Right ventricle myocardium superior (tissue), 1 donor: ENCODE data around the gene HLA-DQA1. TPM values are rescaled to one million over a fixed set of nuclear protein-coding genes. Genes with fewer than 3 reads are reported as not detected.
"Not testable (repeated sequence)": the region's sequence is repeated elsewhere in the genome, so short reads cannot be mapped to it uniquely, and the experiment has no call there.

Experiments used
- ATAC-seq: fragments of 200-7000 bp; cut with Tn5 transposase; one replicate; pipeline ENCODE4 v1.9.1; 2020; ENCODE audit warnings: mild to moderate bottlenecking; ENCODE audit not compliant: poor library complexity
- DNase-seq: peaks from one replicate; pipeline ENCODE4 v3.0.0-alpha.2; 2020
- intact Hi-C: fragments of 100-400 bp; cut with DNase I; formaldehyde crosslinking; loops from one replicate; pipeline ENCODE4 v1.11.2; 2022
- total RNA-seq: library from RNA; stranded (reverse); fragmentation: NEBNext Ultra II Directional; extraction: Animal tissue kit (Norgen Biotek cat#: 25700); gene quantifications from one replicate; pipeline ENCODE4 v1.2.1, GENCODE V29; 2021
- donor health status: DM: no; HTN: yes; CAD: no; lungs with severe emphysema.

Gene HLA-DQA1
- total RNA-seq, 1 donor from 2014 or later, result 5.5 TPM

DNA sequence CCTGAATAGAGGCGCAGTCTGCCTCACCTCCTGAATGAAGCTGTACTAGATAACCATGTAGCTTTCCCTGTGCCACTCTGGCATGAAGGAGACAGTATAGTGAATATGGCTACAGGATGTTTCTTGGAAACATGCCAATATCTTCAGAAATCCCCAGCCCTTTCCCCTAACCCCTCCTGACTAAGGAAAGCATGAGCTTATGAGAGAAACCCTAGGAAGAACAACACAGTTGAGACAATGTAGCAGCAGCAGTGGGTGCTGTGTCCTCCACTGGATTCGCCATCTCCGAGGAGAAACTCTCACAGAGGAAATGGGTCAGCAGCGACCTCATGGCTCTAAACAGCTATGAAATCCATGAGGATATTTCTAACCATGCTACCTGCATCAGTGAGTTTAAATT is 6.7 kb downstream of the HLA-DQA1 start:
- no peak for ATAC-seq
- DNase-seq, result no peak
- intact Hi-C loops, result no loop called here

DNA sequence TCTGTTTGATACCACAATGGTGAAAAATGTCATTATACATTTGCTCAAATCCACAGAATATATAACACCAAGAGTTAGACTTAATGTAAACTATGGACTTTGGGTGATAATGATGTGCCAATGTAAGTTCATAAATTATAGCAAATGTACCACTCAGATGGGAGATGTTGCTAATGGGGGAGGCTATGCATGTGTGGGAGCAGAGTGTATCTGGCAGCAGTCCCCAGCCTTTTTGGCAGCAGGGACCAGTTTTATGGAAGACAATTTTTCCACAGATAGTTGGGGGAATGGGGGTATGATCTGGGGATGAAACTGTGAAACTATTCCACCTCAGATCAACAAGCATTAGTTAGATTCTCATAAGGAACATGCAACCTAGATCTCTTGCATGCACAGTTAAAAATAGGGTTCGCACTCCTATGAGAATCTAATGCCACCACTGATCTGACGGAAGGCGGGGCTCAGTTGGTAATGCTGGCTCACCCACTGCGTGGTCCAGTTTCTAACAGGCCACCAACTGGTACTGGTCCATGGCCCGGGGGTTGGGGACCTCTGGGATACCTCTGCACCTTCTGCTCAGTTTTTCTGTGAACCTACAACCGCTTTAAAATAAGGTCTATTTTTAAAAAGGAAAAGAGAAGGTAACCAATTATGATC is 8.0 kb downstream of the HLA-DQA1 start:
- no peak for DNase-seq
- intact Hi-C loops, result no loop called here
- ATAC-seq, result no peak

DNA sequence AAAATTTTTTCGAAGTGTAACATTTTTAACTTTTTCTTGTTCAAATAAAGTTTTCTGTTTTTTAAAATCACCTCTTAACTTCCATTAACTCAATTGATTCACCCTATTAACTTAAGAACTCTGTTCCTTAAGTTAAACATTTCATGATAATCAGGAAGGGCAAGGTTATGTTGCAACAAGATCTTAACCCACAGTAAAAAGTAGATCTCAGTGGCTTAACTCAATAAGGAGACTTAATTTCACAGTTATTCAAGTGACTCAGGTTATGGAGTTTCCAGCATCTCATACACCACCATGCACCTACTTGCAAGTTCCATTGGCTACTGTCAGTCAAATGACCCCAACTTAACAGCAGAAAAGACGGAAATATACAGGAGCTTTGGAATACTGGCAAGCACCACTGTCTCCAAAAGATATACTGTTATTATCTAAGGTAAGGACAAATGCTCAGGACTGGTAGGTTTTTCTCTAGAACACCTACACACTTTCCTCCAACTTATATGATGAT is 18.1 kb downstream of the HLA-DQA1 start:
- no peak for ATAC-seq
- no peak for DNase-seq
- intact Hi-C loops, result no loop called here

DNA sequence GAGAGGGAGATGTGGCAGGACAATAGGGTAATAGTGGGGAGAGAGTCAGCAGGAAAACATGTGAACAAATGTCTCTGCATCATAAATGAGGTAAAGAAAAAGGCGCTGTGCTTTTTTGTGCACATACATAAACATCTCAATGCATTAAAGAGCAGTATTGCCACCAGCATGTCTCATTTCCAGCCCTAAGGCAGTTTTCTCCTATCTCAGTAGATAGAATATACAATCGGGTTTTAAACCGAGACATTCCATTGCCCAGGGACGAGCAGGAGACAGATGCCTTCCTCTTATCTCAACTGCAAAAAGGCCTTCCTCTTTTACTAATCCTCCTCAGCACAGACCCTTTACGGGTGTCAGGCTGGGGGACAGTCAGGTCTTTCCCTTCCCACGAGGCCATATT is 20.1 kb downstream of the HLA-DQA1 start:
- DNase-seq, intact Hi-C loops, ATAC-seq: not testable (repeated sequence)

DNA sequence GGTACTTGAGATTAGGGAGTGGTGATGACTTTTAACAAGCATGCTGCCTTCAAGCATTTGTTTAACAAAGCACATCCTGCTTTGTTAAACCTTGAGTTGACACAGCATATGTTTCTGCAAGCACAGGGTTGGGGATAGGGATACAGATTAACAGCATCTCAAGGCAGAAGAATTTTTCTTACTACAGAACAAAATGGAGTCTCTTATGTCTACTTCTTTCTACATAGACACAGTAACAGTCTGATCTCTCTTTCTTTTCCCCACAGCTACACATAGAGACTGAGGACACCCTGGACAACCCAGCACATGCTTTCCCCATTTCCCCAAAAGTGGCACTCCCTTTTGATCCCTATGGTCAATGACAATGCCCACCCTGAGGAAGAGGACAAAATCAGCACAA is 20.6 kb downstream of the HLA-DQA1 start:
- DNase-seq, ATAC-seq, intact Hi-C loops: not testable (repeated sequence)

DNA sequence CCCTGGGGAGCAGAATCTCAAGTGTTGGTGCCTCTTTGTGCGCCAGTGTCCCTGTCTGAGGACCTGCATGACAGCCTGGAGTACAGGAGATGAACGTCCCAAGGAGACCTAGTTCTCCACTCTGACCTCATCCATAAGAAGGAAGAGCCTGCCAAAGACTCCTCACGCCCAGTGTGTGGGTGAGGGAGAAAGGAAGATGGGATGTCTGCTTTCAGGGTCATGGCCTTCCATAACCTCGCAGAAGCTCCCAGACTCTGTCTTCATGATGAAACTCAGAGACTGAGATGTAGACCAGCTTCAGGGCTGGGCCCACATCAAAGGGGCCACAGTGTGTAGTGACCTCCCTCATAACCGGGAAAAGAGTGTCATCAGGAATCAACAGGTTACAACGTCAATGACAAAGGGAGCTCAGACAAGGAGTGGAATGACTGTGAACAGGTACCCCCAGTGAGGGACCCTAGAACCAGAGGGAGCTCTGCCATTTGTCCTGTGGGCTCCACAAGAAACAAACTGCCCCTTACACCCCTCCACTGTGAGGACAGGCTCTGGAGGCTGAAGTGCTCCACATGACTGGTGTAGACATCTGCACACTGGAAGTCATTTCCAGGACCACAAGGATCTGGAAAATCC is 21.2 kb downstream of the HLA-DQA1 start:
- ATAC-seq (no peak), DNase-seq (no peak)
- intact Hi-C loops, result no loop called here

DNA sequence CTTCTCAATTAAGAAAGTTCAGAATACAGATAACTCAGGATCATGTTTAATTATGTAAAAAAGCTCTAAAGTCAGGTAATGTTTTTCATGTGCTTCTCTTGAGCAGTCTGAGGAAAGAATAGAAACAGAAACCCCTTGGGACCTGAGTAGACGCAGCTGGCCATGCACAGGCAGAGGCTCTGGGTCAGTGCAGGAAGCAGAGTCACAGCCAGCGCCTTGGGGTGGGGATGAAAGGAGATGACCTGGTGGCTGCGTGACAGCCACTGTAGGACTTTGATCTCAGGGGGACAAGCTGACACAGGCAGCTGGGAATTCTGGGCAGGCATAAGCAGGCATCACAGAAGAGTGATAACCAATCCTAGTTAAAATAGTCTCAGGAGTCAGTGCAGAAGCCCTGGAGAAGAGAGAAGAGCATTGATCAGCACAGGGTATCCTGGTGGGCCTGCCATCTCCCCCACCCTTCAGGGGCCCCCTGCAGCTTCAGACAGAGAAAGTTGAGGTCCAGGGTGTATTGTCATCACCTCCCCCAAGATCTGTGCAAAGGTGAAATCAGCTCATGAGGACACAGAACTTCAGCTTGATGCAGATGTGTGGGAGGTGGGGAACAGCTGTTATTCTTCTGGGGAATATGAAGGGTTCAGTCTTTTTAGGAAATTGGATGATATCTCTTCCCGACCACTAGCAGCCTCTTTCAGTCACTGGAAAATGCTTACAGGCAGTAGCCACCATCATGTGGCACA is 22.8 kb downstream of the HLA-DQA1 start:
- intact Hi-C loops, result no loop called here
- ATAC-seq, result no peak
- no peak for DNase-seq

DNA sequence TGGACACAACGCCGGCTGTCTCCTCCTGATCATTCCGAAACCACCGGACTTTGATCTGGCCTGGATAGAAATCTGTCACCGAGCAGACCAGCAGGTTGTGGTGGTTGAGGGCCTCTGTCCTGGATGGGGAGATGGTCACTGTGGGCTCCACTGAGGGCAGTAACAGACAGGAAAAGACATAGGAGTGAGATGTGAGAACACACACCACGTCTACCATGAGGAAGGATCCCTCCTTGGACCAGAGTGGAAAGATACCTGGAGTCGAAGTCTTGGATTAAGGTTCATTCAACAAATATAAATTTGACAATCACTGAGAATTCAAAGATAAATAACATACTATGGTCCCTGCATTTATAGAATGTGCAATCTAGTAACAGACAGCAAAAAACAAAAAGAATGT is 24.9 kb downstream of the HLA-DQA1 start:
- ATAC-seq (no peak), DNase-seq (no peak)
- intact Hi-C loops, result no loop called here

DNA sequence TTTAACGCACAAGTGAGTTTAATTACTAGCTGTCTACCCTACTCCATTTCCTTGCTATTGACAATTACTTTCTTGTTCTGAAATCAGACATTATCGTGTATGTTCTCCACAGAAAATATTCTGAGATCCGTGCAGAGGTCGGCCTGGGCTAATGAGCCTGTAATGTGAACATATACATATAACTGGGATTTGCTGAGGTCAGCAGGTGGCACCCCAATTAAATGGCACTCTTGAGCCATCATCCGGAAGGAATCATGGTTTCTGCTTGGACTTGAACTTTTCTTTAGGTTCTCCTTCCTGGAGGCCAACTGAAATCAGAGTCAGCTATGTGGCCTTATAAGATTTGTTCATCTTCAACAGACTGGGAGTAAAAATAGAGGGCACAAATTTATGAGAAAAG is 25.6 kb downstream of the HLA-DQA1 start:
- intact Hi-C loops, result no loop called here

DNA sequence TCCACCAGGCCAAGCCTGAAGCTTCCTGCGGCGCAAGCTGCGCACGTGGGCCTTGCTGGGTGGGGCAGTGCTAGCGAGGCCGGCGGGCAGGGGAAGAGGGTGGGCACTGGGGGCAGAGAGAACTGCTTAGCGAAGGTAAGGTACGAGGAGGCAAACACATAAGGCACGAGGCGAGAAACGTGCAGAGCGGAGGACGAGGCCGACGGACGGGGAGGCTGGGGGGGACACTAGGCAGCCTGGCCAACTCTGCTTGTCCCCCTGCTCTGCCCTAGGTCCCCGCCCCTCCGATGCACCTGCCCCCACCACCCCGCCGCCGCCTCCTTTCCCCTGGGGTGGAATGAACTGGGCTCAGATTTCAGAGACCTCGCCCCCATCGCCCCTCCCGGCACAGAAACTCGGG is 27.1 kb downstream of the HLA-DQA1 start:
- intact Hi-C loops, result loop anchor here (2.0 kb wide), 1 partner anchor 96 kb away; no protein-coding TSS in a partner anchor
- no peak for ATAC-seq
- DNase-seq, result no peak

More for the DNA sequence above, 25.6 kb downstream of the HLA-DQA1 start:
- DNase-seq, result no peak
- ATAC-seq, result no peak

DNA sequence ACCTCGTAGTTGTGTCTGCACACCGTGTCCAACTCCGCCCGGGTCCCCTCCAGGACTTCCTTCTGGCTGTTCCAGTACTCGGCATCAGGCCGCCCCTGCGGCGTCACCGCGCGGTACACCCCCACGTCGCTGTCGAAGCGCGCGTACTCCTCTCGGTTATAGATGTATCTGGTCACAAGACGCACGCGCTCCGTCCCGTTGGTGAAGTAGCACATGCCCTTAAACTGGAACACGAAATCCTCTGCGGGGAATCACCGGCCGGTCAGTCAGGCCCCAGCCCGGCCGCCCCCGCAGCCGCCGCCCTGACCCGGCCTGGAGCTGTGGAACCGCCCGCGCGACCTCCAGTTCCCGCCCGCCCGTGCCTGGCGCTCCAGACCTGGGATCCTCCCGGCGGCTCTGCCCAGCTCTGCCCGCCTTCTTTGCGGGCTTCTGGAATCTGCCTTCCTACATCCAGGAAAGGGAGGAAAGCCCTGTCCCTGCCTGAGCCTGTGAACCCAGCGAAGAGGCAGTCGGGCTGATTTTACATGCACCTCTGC is 27.7 kb downstream of the HLA-DQA1 start:
- ATAC-seq, result peak; percentile 73
- intact Hi-C loops, result loop anchor here (2.0 kb wide), 1 partner anchor 96 kb away; no protein-coding TSS in a partner anchor
- DNase-seq, result peak; percentile 59

DNA sequence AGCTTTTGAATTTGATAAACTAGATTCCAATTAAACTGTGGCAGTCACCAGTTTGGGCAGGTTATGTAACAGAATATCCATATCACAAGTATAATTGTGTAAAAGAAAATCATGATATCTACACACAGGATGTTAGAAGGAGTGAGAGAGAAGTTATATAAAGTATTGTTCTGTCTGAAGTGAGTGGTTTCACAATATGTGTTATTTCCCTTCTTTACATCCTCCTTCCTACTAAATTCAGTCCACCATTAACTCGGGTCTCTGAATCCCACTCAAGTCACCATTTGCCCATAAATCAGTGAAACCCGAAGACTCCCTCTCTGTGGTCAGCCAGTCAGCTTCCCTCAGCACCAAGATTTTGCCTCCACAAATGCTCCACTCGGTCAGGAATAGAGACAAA is 28.5 kb downstream of the HLA-DQA1 start:
- intact Hi-C loops, result loop anchor here (2.0 kb wide), 1 partner anchor 95 kb away; no protein-coding TSS in a partner anchor
- DNase-seq (no peak), ATAC-seq (no peak)

DNA sequence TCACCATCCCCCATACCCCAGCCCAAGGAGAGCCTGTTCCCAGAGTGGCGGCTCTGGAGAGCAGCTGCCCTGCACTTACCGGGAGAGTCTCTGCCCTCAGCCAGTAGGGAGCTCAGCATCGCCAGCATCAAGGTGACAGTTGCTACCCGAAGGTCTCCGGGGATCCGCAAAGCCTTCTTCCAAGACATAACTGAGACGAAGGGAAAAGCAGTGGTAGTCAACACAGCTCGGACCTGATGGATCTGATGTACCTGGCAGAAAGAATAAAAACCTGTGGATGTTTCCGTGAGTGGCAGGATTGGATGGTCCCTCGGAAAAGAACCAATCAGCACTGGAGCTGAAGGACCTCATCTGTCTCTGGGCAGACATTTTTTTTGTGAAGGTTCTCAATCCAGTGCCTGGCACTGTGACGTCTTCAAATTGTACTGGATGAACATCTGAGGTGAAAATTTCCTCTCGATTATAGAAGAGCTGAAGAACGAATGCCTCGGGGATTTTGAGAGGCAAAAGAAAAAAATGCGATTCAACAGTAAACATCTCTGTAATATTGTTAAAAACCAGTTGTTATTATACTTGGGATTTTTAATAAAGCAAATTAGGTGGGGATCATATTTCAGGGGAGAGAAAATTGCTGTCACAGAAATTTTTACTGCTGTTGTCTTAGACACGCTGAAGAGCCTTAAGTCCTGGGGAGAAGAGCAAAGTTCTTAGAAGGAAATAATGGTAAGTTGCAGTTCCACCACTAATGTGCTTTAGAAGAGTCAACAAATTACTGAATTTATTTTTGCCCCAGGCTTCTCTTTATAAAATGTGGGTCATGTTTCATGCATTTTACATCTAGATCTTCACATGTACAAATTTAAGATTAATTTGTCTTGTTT is 29.5 kb downstream of the HLA-DQA1 start, which contains the start of gene HLA-DQB1:
HLA-DQB1 (minus strand) TSS at position 238 of the 881 bp plus-strand sequence; CDS start at position 188, 50 bp downstream.
- ATAC-seq (peak; percentile 81), DNase-seq (no peak)
- intact Hi-C loops, result no loop called here

DNA sequence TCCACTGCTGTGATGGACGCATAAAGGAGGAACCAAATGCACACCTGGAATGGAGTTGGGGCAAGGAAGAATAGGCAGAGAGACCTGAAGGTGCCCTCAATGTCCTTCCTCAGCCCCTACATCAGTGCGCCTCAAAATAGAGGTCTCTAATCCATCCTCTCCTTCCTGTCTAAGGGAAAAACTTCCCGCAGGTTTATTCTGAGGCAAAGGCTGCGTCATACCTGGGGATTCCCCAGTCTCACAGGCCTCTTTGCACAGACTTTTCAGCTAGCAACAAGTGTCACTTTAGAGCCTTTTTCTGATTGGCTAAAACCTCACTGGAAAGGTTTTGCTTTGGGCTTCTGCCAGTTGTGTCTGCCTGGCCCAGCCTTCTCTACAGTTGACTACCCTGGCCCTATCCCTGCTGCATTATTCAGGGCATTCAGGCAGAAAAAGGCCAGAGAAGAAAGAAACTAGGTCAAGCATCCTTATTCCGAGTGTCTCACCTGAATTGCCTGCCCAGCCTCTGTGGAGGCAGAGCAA is 31.1 kb downstream of the HLA-DQA1 start:
- ATAC-seq (peak; percentile 59), DNase-seq (no peak)
- intact Hi-C loops, result no loop called here

DNA sequence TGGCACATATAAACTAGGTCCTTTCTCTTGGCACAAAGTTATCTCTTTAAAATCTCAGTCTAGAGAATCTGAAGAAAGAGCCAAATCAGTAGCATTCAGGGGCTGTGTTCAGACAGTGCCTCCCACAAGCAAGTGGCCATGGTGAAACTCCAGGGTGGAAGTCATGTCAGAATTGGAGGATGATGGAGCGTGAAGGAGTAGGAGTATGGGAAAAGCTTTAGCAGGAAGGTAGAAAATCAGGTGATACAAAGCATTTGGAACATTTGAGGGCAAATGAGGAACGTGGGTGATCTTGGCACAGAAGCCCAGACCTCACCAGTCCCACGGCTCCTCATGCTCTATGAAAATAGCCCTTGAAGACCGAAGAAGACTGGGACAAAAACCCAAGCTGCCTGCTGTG is 32.0 kb downstream of the HLA-DQA1 start:
- DNase-seq (no peak), ATAC-seq (no peak)
- intact Hi-C loops, result no loop called here

DNA sequence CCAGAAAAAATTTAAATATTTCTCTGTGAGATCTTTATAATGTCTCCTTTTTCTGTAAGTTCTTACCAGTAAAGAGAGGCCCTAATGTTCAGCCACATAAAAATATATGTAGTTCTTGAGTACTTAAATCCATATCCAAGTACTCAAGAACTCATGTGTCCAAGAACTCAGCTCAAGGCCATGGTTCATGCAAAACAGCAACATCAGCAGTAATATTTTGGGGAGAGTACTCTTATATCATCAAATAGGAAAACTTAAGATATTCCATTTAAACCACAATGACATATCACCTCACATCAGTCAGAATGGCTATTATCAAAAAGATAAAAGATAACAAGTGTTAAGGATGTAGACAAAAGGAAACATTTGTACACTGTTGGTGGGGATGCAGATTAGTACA is 32.7 kb downstream of the HLA-DQA1 start:
- ATAC-seq, result no peak
- intact Hi-C loops, result no loop called here
- no peak for DNase-seq

DNA sequence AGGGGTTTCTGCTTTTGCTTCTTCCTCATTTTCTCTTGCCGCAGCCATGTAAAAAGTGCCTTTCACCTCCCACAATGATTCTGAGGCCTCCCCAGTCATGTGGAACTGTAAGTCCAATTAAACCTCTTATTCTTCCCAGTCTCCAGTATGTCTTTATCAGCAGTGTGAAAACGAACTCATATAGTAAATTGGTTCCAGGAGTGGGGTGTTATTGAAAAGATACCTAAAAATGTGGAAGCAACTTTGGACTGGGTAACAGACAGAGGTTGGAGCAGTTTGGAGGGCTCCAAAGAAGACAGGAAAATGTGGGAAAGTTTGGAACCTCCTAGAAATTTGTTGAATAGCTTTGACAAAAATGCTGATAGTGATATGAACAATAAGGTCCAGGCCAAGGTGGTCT is 34.7 kb downstream of the HLA-DQA1 start:
- intact Hi-C loops, ATAC-seq, DNase-seq: not testable (repeated sequence)

DNA sequence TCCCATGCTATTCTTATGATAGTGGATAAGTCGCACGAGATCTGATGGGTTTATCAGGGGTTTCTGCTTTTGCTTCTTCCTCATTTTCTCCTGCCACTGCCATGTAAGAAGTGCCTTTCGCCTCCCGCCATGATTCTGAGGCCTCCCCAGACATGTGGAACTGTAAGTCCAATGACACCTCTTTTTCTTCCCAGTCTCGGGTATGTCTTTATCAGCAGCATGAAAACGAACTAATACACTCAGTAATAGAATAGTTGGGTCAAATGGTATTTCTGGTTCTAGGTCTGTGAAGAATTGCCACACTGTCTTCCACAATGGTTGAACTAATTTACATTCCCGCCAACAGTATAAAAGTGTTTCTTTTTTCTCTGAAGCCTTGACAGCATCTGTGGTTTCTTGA is 36.9 kb downstream of the HLA-DQA1 start:
- ATAC-seq, DNase-seq, intact Hi-C loops: not testable (repeated sequence)
